ENCODE results near the gene POU2AF1.

POU2AF1 gene

GRCh38 chr11:111409915-111410314 is 30.8 kb upstream of the POU2AF1 start:
- TF ChIP-seq CTCF (conservative IDR thresholded peaks at IDR 0.05; ENCODE audit: low read length): no peak
- no peak overlapping the region for H3K4me3 ChIP-seq (ENCODE audit: low read length)
- no peak for DNase-seq (ENCODE audit: low read depth)

- DNase-seq (ENCODE audit: low read depth): peak; percentile 38
- H3K4me3 ChIP-seq (ENCODE audit: low read length): no peak overlapping the region
- TF ChIP-seq CTCF (conservative IDR thresholded peaks at IDR 0.05; ENCODE audit: low read length): no peak
These were observed 30.0 kb upstream of the POU2AF1 start for GRCh38 chr11:111408789-111409727.

- H3K4me3 ChIP-seq (ENCODE audit: low read length): no peak overlapping the region
- no peak for TF ChIP-seq CTCF (conservative IDR thresholded peaks at IDR 0.05; ENCODE audit: low read length)
- no peak for DNase-seq (ENCODE audit: low read depth)
These were observed 28.6 kb upstream of the POU2AF1 start for GRCh38 chr11:111407652-111408051.

- DNase-seq (ENCODE audit: low read depth): no peak
- H3K4me3 ChIP-seq (ENCODE audit: low read length): no peak overlapping the region
- TF ChIP-seq CTCF (conservative IDR thresholded peaks at IDR 0.05; ENCODE audit: low read length): no peak
These were observed 27.5 kb upstream of the POU2AF1 start for GRCh38 chr11:111406589-111406988.

GRCh38 chr11:111406091-111406490 is 27.0 kb upstream of the POU2AF1 start:
- H3K4me3 ChIP-seq (ENCODE audit: low read length): no peak overlapping the region
- TF ChIP-seq CTCF (conservative IDR thresholded peaks at IDR 0.05; ENCODE audit: low read length): no peak
- DNase-seq (ENCODE audit: low read depth): no peak

GRCh38 chr11:111405551-111405950 is 26.5 kb upstream of the POU2AF1 start:
- no peak for DNase-seq (ENCODE audit: low read depth)
- H3K4me3 ChIP-seq (ENCODE audit: low read length): no peak overlapping the region
- no peak for TF ChIP-seq CTCF (conservative IDR thresholded peaks at IDR 0.05; ENCODE audit: low read length)

Measured in AG10803 (cell line).